Stimulated activated naive CD8-positive, alpha-beta T cell treated with anti-CD3 and anti-CD28 coated beads, Interleukin-15, amount 100 ng/mL, for 72 hours (primary cell): ENCODE measurements around the gene DNAJC7.
A peak's percentile ranks its signal among the peaks of the same experiment; 100 is the strongest.

ENCODE experiments used
- ATAC-seq: fragments of 150-1000 bp; cut with Tn5 transposase; 2 replicates; pipeline ENCODE4 v1.10.0; 2021; ENCODE audit warnings: mild to moderate bottlenecking, moderate library complexity
- DNase-seq, 2 donors: peaks; one replicate each; pipeline ENCODE4 v3.0.0; 2021 to 2022
- H3K27ac Mint-ChIP-seq, 2 donors: one replicate each; pipeline ENCODE4 v1.8.0; 2022; ENCODE audit warnings: mild to moderate bottlenecking in 2 of 2, mixed read lengths in 2 of 2, moderate library complexity in 2 of 2
- H3K27me3 Mint-ChIP-seq: one replicate; pipeline ENCODE4 v1.8.0; 2022; ENCODE audit warnings: mixed read lengths
- H3K4me1 Mint-ChIP-seq: one replicate; pipeline ENCODE4 v1.8.0; 2022; ENCODE audit warnings: mild to moderate bottlenecking, mixed read lengths
- H3K4me3 Mint-ChIP-seq, 2 donors: one replicate each; pipeline ENCODE4 v1.8.0; 2022; ENCODE audit warnings: mild to moderate bottlenecking in 2 of 2, mixed read lengths in 2 of 2, moderate library complexity in 1 of 2
- H3K9me3 Mint-ChIP-seq, 2 donors: one replicate each; pipeline ENCODE4 v1.8.0; 2022; ENCODE audit warnings: mixed read lengths in 2 of 2

DNAJC7 gene

DNA sequence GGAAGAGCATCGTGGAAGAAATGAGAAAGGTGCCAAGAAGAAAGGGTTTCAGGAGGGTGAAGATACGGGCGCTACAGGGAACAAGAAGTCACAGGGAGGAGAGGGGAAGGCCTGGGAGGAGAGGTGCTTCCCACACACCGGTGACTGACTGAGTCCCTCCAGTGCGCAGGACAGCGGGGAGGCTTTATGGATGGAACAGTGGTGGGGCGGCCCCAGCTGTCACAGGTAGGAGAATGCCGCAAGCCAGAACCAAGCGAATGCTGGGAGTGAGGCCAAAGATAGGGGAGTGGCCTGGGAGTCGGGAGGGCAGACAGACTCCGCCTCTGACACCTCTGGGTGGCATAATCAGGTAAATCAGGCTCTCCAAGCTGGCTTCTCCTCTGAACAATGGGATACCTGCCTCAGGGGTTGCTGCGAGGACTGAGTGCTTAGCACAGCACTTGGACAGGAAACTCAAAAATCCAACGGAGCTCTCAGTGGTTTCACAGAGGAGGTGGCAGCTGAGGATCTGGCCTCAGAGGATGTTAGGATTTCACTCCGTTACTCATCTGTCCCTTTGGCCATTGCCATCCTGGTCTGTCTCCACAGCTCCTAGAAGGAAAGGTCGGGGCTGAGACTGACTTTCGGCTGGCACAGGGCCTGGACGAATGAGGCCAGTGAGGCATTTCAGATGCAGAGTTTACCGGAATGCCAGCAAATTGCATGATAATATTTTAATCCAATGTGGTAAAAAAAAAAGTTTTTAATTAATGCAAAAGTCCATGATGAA lies 51.4 kb downstream of the DNAJC7 start:
- peak; percentile 49 to 70 for DNase-seq
- peak overlapping the region; percentile 41 to 72 for H3K27ac Mint-ChIP-seq
- H3K4me1 Mint-ChIP-seq = peaks cover 57% of the 10 kb centered on the region
- H3K9me3 Mint-ChIP-seq = no peaks in the 10 kb centered on the region
- H3K4me3 Mint-ChIP-seq = peak overlapping the region; percentile 83 to 91
- peak; percentile 61 for ATAC-seq
- no peaks in the 10 kb centered on the region for H3K27me3 Mint-ChIP-seq

DNA sequence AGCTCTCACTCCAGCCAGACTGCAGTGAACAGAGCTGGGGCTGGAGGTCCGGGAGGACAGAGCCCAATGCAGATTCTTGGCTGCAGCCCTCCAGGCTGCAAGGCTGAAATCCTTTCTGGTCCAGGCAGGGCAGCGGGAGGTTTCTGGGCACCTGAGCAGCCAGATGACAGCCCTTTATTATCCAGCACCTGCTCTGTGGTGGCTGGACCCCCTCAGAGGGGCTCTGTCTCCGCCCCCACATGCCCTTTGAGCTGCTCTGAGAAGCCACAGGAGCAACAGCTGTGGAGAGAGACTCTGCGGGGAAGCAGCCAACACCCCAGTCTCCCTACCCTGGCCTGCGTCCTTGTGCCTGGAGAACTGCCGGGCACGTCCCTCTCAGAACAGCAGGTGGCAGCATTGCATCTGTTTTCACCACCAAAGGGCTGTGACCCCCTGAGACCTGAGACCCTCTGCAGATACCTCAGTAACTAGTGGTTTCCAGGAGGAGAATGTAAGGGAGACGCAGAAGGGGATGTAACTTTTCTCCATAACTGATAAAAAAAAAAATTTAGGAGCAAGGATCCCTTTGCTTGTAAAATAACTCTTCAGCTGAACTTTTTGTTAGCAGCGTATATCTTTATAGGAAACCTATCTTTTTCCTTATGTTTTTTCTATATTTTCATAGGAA lies 54.3 kb downstream of the DNAJC7 start:
- ATAC-seq = peak; percentile 28
- Mint-ChIP-seq H3K27ac (peak overlapping the region in 1 of 2 donors; percentile 64), H3K9me3 (no peaks in the 10 kb centered on the region), H3K27me3 (no peaks in the 10 kb centered on the region), H3K4me3 (no peak overlapping the region), H3K4me1 (peaks cover 29% of the 10 kb centered on the region)
- peak; percentile 68 to 72 for DNase-seq

DNA sequence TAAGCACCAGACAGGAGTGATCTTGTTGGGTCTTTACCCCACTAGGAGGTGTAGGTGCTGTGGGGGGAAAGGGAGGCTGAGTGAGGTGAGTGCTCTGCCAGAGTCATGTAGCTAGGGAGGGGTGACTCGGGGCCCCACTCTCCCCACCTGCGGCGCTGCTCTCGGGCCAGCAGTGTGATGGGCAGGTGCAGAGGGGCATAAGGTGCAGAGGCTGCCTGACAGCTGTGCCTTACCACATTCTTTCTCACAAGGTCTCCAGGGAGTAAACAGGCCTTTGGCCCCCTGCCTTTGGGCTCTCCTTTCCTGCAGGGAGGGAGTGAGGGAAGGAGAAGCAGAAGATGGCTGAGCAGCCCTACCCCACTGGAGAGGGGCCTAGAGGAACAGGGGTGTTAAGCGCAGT lies 55.1 kb downstream of the DNAJC7 start:
- Mint-ChIP-seq H3K4me3 (no peak overlapping the region), H3K9me3 (no peaks in the 10 kb centered on the region), H3K27ac (no peak overlapping the region), H3K27me3 (no peaks in the 10 kb centered on the region), H3K4me1 (peaks cover 21% of the 10 kb centered on the region)
- DNase-seq (no peak), ATAC-seq (no peak)

DNA sequence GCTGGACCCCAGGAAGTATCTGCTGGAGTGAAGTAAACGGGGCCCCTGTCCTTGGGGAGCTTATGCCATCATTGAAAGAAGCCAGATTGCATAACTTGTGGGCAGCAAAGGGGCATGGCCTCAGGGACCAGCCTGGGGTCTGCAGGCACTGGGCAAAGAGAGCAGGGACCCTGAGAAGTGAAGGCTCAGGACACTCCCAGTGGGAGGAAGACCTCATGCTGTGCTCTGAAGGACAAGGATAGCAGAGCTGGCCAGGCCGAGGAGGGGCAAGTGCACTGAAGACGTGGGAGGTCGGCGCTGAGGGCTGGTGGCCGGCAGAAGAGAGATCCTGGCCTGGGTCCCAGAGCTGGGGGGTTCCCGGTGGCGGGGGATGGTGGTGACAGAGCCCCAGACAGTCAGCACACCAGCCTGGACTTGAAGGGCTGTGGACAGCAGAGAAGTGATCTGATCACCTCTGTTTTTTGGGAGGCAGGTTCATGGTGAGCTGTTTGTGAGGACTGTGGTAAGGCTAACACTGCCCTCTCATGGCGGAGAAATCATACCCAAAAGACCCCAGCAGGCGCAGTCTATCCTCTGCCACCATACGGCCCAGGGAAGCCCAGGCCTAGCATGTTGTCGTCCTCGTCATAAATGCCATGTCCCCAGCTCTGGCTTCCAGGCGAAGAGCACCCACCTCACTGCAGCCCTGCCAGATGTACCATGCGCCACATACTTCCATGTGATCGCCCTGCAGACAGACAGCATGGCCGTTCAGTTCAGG lies 57.7 kb downstream of the DNAJC7 start:
- H3K4me1 Mint-ChIP-seq = peaks cover 5% of the 10 kb centered on the region
- H3K27me3 Mint-ChIP-seq = no peaks in the 10 kb centered on the region
- H3K9me3 Mint-ChIP-seq = no peaks in the 10 kb centered on the region
- ATAC-seq = no peak
- DNase-seq = no peak
- no peak overlapping the region for H3K4me3 Mint-ChIP-seq
- no peak overlapping the region for H3K27ac Mint-ChIP-seq

DNA sequence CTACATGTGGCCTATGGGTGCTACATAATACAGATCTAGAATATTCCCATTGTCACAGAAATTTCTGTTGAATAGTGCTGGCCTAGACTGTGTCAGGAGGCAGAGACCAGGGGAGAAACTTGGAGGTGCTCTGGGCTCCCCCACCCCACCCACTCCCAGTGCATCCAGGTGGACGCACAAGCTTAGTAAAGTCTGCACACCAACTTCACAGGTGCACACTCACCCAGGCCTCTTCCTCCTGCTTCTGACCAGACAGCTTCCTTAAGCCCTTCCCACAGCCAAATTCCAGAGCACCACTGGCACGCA lies 58.3 kb downstream of the DNAJC7 start:
- DNase-seq (no peak), ATAC-seq (no peak)
- Mint-ChIP-seq H3K9me3 (no peaks in the 10 kb centered on the region), H3K4me3 (no peak overlapping the region), H3K27ac (no peak overlapping the region), H3K27me3 (no peaks in the 10 kb centered on the region), H3K4me1 (peaks cover 5% of the 10 kb centered on the region)

DNA sequence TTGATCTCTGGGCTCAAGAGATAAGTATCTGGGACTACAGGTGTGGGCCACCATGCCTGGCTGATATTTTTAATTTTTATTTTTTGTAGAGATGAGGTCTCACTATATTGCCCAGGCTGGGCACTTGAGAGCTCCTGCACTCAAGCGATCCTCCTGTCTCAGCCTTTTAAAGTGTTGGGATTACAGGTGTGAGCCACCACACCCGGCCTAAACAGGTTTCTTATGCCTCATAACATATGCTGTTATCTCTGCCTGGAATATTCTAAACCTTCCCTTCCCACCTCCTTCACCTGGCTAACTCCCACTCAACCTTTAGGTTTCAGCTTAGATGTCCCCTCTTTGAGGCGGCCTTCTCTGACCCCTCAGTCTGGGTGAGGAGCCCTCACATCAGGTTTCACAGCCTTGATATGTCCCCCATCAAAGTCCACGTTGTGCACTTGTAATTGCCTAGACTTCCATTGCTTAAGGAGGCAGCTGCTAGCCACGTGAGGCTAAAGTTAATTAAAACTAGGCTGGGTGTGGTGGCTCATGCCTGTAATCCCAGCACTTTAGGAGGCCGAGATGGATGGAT lies 59.3 kb downstream of the DNAJC7 start:
- no peak overlapping the region for H3K4me3 Mint-ChIP-seq
- no peak for DNase-seq
- no peaks in the 10 kb centered on the region for H3K9me3 Mint-ChIP-seq
- H3K27ac Mint-ChIP-seq = peak overlapping the region in 1 of 2 donors; percentile 34
- H3K4me1 Mint-ChIP-seq = peaks cover 4% of the 10 kb centered on the region
- H3K27me3 Mint-ChIP-seq = no peaks in the 10 kb centered on the region
- no peak for ATAC-seq

DNA sequence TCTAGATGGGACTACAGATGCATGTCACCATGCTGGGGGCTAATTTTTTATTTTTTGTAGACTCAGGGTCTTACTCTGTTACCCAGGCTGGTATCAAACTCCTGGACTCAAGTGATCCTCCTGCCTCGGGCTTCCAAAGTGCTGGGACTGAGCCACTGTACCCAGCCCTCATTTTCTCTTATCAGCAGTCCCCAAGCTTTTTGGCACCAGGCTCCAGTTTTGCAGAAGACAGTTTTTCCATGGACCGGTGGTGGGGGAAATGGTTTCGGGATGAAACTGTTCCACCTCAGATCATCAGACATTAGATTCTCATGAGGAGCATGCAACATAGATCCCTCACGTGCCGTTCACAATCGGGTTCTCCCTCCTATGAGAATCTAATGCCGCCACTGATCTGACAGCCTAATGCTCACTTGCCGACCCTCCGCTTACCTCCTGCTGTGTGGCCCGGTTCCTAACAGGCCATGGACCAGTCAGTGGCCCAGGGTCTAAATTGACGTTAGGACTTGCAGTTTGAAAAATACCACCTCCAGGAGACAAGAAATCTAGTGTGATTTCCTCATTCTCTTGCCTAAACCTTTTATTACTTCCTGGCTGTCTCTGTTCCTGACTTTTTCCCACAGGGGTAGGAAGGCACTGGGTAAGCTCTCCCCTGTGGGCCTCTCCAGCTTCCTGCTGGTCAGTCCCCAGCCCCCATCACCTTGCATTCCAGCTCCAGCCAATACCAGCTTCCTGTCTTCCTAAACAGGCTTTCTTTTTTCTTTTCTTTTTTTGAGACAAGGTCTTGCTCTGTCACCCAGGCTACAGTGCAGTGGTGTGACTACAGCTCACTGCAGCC lies 60.0 kb downstream of the DNAJC7 start:
- ATAC-seq (no peak), DNase-seq (no peak)
- H3K9me3 Mint-ChIP-seq = no peaks in the 10 kb centered on the region

DNA sequence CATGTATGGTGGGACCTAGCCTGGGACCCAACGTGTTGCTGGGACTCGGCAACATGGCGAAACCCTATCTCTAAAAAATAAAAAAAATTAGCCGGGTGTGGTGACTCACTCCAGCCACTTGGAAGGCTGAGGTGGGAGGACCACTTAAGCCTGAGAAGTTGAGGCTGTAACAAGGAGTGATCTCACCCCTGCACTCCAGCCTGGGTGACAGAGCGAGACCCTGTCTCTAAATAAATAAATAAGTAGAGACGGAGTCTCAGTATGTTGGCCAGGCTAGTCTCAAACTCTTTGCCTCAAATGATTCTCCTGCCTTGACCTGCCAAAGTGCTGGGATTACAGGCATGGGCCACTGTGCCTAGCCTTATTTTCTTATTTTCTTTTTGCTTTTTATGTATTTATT lies 60.7 kb downstream of the DNAJC7 start:
- ATAC-seq (no peak), DNase-seq (no peak)
- no peaks in the 10 kb centered on the region for H3K27me3 Mint-ChIP-seq
- H3K4me3 Mint-ChIP-seq = no peak overlapping the region
- no peaks in the 10 kb centered on the region for H3K4me1 Mint-ChIP-seq
- H3K27ac Mint-ChIP-seq = no peak overlapping the region
- H3K9me3 Mint-ChIP-seq = no peaks in the 10 kb centered on the region

More for the DNA sequence above, 60.0 kb downstream of the DNAJC7 start:
- Mint-ChIP-seq H3K27me3 (no peaks in the 10 kb centered on the region), H3K4me1 (no peaks in the 10 kb centered on the region), H3K4me3 (no peak overlapping the region), H3K27ac (no peak overlapping the region)

DNA sequence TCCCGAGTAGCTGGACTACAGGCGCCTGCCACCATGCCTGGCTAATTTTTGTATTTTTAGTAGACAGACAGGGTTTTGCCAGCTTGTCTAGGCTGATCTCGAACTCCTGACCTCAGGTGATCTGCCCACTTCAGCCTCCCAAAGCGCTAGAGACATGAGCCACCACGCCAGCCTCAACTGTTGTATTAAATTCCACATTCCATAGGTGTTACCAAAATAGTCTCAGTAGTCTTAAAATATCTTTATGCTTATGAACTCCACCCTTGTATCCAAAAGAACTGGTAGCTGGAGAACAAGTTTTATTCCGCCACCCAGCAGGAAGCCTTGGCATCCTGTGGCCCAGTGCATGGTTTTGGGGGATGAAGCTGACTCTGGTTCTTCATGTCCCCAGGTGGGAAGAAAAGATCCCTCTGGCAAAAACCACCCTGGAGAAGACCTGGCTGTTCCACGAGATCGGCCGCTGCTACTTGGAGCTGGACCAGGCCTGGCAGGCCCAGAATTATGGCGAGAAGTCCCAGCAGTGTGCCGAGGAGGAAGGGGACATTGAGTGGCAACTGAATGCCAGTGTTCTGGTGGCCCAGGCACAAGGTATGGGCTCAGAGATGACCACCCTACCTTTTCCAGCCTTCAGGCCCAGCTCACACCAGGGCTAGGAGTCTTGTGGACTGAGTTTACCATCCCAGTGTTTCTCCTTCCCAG lies 68.3 kb downstream of the DNAJC7 start:
- no peak overlapping the region for H3K4me3 Mint-ChIP-seq
- no peaks in the 10 kb centered on the region for H3K9me3 Mint-ChIP-seq
- no peak overlapping the region for H3K27ac Mint-ChIP-seq
- DNase-seq = no peak
- H3K27me3 Mint-ChIP-seq = no peaks in the 10 kb centered on the region
- ATAC-seq = no peak
- H3K4me1 Mint-ChIP-seq = no peaks in the 10 kb centered on the region

DNA sequence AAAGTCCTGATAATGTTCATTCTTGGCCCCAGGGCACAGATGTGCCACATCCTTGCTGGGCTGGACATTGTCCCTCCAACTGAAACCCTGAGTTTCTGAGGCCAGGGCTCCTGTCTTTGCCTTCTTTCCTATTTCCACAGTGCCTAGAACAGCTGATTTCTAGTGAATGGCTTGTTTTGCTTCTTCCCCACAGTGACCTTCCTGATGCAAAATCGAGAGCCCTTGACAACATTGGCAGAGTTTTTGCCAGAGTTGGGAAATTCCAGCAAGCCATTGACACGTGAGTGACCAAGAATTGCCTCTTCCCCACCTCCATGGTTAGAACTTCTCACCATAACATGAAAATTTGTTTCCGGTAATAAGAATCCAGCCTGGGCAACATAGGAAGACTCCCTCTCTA lies 72.3 kb downstream of the DNAJC7 start:
- Mint-ChIP-seq H3K9me3 (no peaks in the 10 kb centered on the region), H3K27ac (no peak overlapping the region), H3K27me3 (no peaks in the 10 kb centered on the region), H3K4me1 (no peaks in the 10 kb centered on the region), H3K4me3 (no peak overlapping the region)
- DNase-seq (no peak), ATAC-seq (no peak)

DNA sequence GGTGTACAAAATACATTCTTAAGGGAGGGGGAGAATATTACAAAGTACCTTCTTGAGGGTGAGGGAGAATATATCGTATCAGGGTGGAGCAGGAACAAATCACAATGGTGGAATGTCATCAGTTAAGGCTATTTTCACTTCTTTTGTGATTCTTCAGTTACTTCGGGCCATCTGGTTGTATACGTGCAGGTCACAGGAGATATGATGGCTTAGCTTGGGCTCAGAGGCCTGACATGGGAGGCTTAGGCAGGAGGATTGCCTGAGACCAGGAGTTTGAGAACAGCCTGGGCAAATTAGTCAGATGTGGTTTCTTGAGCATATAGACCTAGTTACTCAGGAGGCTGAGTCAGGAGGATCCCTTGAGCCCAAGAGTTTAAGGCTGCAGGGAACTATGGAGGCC lies 73.7 kb downstream of the DNAJC7 start:
- Mint-ChIP-seq H3K27me3 (no peaks in the 10 kb centered on the region), H3K27ac (no peak overlapping the region), H3K9me3 (no peaks in the 10 kb centered on the region), H3K4me3 (no peak overlapping the region), H3K4me1 (no peaks in the 10 kb centered on the region)
- DNase-seq = no peak
- ATAC-seq = no peak

DNA sequence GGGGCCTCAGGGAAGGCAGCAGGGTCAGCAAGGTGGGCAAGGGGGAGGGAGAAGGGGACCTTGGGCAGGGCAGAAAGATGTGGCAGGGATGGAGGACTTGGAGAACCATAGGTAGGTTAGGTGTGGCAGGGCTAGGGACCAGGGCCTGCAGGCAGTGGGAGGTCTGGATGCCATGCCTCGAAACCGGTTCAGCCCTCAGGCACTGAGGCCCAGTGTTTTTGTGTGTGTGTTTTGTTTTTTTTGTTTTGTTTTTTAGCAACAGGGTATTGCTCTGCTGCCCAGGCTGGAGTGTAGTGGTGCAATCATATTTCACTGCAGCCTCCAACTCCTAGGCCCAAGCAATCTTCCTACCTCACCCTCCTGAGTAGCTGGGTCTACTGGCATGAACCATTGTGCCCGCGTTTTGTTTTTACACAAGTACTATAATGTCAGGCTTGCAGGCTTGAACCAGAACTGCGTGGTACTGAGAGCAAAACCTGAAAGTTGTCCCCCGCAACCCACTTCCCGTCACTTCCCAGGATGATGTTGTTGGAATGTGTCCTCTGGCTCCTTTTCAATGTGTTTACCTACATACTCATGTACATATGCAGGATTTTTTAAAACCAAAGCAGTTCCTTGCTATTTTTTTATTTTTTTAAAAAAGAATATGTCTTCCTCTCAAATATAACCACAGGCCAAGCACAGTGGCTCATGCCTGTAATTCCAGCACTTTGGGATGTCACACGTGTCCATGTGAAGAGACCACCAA lies 74.4 kb downstream of the DNAJC7 start:
- Mint-ChIP-seq H3K27ac (no peak overlapping the region), H3K4me3 (no peak overlapping the region), H3K4me1 (no peaks in the 10 kb centered on the region), H3K9me3 (no peaks in the 10 kb centered on the region), H3K27me3 (no peaks in the 10 kb centered on the region)
- DNase-seq = no peak
- ATAC-seq = no peak

DNA sequence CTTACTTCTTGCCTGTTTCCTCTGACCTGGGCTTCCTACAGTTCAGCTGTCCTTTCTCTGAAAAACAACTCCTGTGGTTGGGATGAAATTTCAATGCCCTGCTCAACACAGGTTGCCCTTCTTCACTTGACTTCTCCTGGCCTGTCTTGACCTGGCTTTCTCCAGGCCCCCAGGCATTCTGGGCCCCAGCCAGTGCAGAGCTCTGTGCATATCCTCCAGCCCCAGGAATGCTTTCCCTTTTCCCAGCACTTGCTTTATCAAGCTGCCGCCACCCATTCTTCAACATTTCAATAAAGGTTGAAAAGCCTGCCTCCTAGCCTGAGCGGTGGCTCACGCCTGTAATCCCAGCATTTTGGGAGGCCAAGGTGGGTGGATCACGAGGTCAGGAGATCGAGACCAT lies 76.1 kb downstream of the DNAJC7 start:
- Mint-ChIP-seq H3K4me1 (no peaks in the 10 kb centered on the region), H3K27ac (no peak overlapping the region), H3K9me3 (no peaks in the 10 kb centered on the region), H3K4me3 (no peak overlapping the region), H3K27me3 (no peaks in the 10 kb centered on the region)
- ATAC-seq = no peak
- no peak for DNase-seq

DNA sequence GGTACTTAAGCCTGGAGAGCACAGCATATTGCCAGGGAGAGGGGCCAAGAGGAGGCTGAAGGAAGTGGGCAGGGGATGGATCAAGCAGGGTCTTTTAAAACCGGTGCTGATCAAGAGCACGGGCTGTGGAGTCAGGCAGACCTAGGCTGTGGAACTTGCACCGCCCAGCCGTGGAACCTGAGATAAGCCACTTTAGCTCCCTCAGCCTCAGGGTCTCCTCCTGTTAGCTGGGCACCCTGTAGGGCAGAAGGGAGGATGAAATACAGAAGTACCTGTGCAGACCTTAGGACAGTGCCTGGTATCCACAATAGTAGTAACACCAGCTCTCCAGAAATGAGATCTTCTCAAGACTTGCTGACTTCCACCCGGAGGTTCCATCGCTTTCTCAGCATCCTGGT lies 77.5 kb downstream of the DNAJC7 start:
- no peak overlapping the region for H3K27ac Mint-ChIP-seq
- no peak for ATAC-seq
- no peak for DNase-seq
- H3K27me3 Mint-ChIP-seq = no peaks in the 10 kb centered on the region
- H3K4me3 Mint-ChIP-seq = no peak overlapping the region
- H3K4me1 Mint-ChIP-seq = no peaks in the 10 kb centered on the region
- H3K9me3 Mint-ChIP-seq = no peaks in the 10 kb centered on the region
